Thoracic aorta (tissue), 2 donors: ENCODE measurements around the gene IL17RA. TPM values are rescaled to one million over a fixed set of nuclear protein-coding genes. Genes with fewer than 3 reads are reported as not detected.

Experiments used
- ATAC-seq: fragments of 150-250 bp; one replicate; pipeline ENCODE4 v1.8.0; 2017; ENCODE audit warnings: low read depth; ENCODE audit not compliant: insufficient number of reproducible peaks, low FRiP score
- DNase-seq: peaks from one replicate; pipeline ENCODE4 v3.0.0-alpha.2; 2020; ENCODE audit warnings: low spot score
- H3K27ac ChIP-seq, 2 donors: fragments of 200-600 bp; sonication (generic); 1 replicate in 1 of 2; 2 replicates in 1 of 2; pipeline ENCODE4 v1.5.1; 2016; ENCODE audit warnings: mild to moderate bottlenecking in 2 of 2, moderate library complexity in 2 of 2
- H3K27me3 ChIP-seq: fragments of 200-600 bp; sonication (generic); replicated peaks from 2 replicates; pipeline ENCODE4 v1.6.0; 2016; ENCODE audit warnings: mild to moderate bottlenecking; ENCODE audit not compliant: insufficient read depth
- H3K36me3 ChIP-seq: fragments of 200-600 bp; sonication (generic); one replicate; pipeline ENCODE4 v1.5.1; 2016
- H3K4me1 ChIP-seq, 2 donors: fragments of 200-600 bp; sonication (generic); 1 replicate in 1 of 2; 2 replicates in 1 of 2; pipeline versions ENCODE4 v1.5.1 to v1.6.0; 2016; ENCODE audit warnings: low read depth in 2 of 2, mild to moderate bottlenecking in 1 of 2; ENCODE audit not compliant: control insufficient read depth in 1 of 2
- H3K4me3 ChIP-seq: fragments of 200-600 bp; sonication (generic); 2 replicates; pipeline ENCODE4 v1.5.1; 2016; ENCODE audit warnings: mild to moderate bottlenecking
- H3K9me3 ChIP-seq: fragments of 200-600 bp; sonication (generic); 2 replicates; pipeline ENCODE4 v1.5.1; 2016
- CTCF ChIP-seq: fragments of 200-600 bp; sonication (generic); IDR thresholded peaks from one replicate; pipeline ENCODE4 v1.5.1; 2019; ENCODE audit warnings: antibody characterized with exemption
- total RNA-seq, 2 donors: library from RNA; depleted of rRNA; stranded (reverse); fragments of >200 nt; gene quantifications; one replicate each; pipeline versions ENCODE4 v1.1.0 to v1.2.3, GENCODE V29; 2016

IL17RA gene
- total RNA-seq, 2 donors from 2014 or later, result 28.4 to 34.1 TPM

- no peak for TF ChIP-seq CTCF
- no peaks in the 10 kb centered on the region for H3K9me3 ChIP-seq
- no peak overlapping the region for H3K27ac ChIP-seq
- no peak overlapping the region for H3K4me3 ChIP-seq
- no peaks in the 10 kb centered on the region for H3K4me1 ChIP-seq
- no peak for DNase-seq
- no peaks in the 10 kb centered on the region for H3K27me3 ChIP-seq
- no peak for ATAC-seq
- H3K36me3 ChIP-seq, result peaks cover 68% of the 10 kb centered on the region
Measured at GRCh38 chr22:17103351-17103750, 18.6 kb downstream of the IL17RA start.

GRCh38 chr22:17104336-17104935 is 19.6 kb downstream of the IL17RA start:
- H3K36me3 ChIP-seq, result peaks cover 73% of the 10 kb centered on the region
- ATAC-seq (no peak), DNase-seq (no peak)
- H3K9me3 ChIP-seq, result no peaks in the 10 kb centered on the region
- TF ChIP-seq CTCF, result no peak
- no peaks in the 10 kb centered on the region for H3K27me3 ChIP-seq
- no peak overlapping the region for H3K27ac ChIP-seq
- no peaks in the 10 kb centered on the region for H3K4me1 ChIP-seq
- no peak overlapping the region for H3K4me3 ChIP-seq

DNA sequence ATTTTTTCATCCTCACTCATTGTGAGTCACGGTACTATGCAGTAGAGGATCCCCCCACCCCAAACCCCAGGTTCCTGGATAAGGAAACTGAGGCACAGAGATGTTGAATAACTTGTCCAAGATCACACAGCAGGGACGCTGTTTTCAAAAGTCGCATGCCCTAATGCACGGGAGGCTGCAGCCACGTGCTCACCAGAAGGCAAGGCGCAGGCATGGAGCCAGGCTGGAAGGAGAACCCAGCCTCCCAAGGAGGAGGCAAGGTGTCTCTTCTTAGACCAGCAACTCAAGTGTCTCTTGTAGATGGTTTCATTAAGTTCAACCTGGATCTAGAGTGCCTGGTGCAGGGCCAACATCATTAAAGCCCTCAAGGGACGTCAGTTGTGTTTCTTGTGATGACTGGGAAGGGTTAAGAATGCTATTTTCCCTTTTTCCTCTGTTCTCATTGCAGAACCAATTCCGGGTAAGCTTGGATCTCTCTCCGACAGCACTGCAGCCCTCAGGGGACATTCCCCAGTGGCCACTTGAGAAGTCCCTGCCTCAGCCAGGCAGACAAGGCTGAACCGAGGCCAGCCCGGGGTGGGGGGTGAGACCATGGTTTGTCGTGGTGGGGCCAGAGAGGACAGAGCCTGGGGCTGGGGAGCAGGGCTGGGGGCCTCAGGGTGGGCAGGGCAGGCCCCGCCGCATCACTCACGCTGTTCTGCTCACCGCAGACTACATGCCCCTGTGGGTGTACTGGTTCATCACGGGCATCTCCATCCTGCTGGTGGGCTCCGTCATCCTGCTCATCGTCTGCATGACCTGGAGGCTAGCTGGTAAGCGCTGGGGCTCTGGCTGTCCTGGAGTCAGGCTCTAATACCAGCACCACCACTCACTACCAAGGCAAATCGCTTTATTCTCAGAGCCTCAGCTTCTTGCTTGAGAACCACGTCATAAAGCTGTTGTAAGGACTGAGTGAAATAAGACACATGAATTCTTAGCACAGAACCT is 20.6 kb downstream of the IL17RA start:
- DNase-seq (no peak), ATAC-seq (no peak)
- H3K4me1 ChIP-seq, result no peaks in the 10 kb centered on the region
- TF ChIP-seq CTCF, result no peak
- peaks cover 73% of the 10 kb centered on the region for H3K36me3 ChIP-seq
- H3K9me3 ChIP-seq, result no peaks in the 10 kb centered on the region
- no peak overlapping the region for H3K27ac ChIP-seq
- no peak overlapping the region for H3K4me3 ChIP-seq
- H3K27me3 ChIP-seq, result no peaks in the 10 kb centered on the region

GRCh38 chr22:17106161-17106784 is 21.5 kb downstream of the IL17RA start:
- DNase-seq, result no peak
- Histone ChIP-seq H3K27me3 (no peaks in the 10 kb centered on the region), H3K4me1 (no peaks in the 10 kb centered on the region), H3K9me3 (no peaks in the 10 kb centered on the region), H3K4me3 (no peak overlapping the region), H3K36me3 (peaks cover 65% of the 10 kb centered on the region), H3K27ac (no peak overlapping the region)
- TF ChIP-seq CTCF, result no peak
- ATAC-seq, result no peak
